ENCODE results near the gene SVEP1. TPM values are rescaled to one million over a fixed set of nuclear protein-coding genes. Genes with fewer than 3 reads are reported as not detected.
"Not testable (repeated sequence)": the region's sequence is repeated elsewhere in the genome, so short reads cannot be mapped to it uniquely, and the experiment has no call there.

SVEP1 gene
- total RNA-seq, 1 donor = not detected

- Histone ChIP-seq H3K9me3 (ENCODE audit: low read depth, low read length) (no peaks in the 10 kb centered on the region), H3K4me1 (ENCODE audit: insufficient read depth, low read length) (no peaks in the 10 kb centered on the region), H3K27me3 (ENCODE audit: insufficient read depth, low read length) (no peaks in the 10 kb centered on the region), H3K4me3 (ENCODE audit: low read length) (no peak overlapping the region)
These were observed 153.4 kb downstream of the SVEP1 start for GRCh38 chr9:110426052-110426709.

DNA sequence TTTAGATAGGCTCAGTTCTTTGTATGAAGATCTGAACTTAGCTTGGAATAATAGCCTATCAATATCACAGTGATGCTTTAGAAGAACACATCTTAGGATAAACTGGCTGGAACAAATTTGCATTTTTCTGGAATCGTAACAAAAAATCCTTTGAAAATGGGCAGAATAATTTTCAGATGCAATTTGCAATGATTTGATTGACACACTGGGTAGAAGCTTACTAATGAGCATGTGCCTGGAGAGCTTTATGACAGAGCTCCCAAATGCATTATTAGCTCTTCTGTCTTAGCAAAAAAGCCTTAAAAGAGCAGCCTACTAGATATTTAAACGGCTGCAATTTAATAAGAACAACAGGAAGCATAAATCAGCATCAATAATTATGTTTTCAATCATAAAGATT, 165.1 kb downstream of the SVEP1 start:
- no peaks in the 10 kb centered on the region for H3K27me3 ChIP-seq (ENCODE audit: insufficient read depth, low read length)
- H3K9me3 ChIP-seq (ENCODE audit: low read depth, low read length) = no peaks in the 10 kb centered on the region
- H3K4me1 ChIP-seq (ENCODE audit: insufficient read depth, low read length) = no peaks in the 10 kb centered on the region
- H3K4me3 ChIP-seq (ENCODE audit: low read length) = no peak overlapping the region

DNA sequence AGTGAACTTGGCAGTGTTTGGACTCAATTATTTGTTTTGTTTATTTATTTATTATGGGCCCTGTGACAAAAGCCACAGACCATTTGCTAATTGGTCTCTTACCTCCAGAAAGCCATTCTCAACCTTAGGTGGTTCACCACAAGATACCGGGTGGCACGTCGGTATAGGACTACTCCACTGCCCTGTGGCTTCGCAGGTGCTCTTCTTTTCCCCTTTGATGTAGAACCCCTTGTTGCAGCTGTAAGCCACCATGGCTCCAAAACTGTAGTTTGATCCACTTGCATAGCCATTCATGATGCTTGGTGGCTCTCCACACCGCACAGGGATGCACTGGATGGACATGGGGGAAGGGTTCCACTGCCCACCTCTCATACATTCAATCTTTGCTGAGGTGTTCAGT, 168.6 kb downstream of the SVEP1 start:
- no peaks in the 10 kb centered on the region for H3K9me3 ChIP-seq (ENCODE audit: low read depth, low read length)
- no peak overlapping the region for H3K4me3 ChIP-seq (ENCODE audit: low read length)
- H3K27me3 ChIP-seq (ENCODE audit: insufficient read depth, low read length) = no peaks in the 10 kb centered on the region
- H3K4me1 ChIP-seq (ENCODE audit: insufficient read depth, low read length) = no peaks in the 10 kb centered on the region

DNA sequence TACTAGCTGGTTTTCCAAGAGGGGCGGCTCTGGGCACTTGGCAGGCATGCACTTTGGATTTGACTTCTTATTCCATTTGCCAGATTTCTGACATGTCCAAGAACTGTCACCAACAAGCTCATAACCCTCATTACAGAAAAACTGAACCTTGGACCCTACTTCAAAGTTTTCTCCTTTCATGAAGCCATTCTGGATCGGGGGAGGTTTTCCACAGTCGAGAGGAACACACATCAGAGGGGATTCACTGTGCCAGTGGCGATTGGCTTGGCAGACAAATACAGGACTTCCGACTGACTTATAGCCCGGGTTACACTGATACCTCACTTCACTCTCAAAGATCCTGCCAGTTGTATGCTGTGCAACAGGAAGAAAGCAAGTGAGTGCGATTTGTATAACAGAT, 170.9 kb downstream of the SVEP1 start:
- Histone ChIP-seq H3K4me3 (ENCODE audit: low read length) (no peak overlapping the region), H3K27me3 (ENCODE audit: insufficient read depth, low read length) (peaks cover 2% of the 10 kb centered on the region), H3K9me3 (ENCODE audit: low read depth, low read length) (no peaks in the 10 kb centered on the region), H3K4me1 (ENCODE audit: insufficient read depth, low read length) (no peaks in the 10 kb centered on the region)

DNA sequence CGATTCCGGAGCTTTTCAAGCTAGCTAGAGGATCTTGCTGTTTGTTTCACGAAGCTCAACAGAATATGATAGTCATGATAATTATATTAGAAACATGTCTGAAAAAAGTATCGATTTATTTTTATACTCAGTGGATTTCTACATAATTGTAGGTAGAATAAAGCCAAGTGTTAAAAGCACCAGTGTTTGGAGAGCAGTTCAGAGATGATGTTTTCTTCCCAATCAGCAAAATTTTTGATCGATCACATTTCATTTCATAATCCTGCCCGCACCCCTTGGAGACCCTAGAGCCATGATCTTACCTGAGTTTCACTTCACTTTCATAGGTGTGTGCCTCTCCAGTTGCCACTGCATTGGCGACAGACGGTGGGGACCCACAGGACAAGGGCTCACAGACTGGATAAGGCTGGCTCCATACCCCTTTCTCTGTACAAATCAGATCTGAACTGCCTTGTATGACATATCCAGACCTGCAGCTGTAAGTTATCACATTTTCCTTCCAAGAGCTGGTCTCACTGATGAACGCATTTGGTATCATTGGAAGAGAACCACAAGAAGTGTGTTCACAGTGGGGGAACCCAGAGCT, 173.6 kb downstream of the SVEP1 start:
- Histone ChIP-seq H3K4me1 (ENCODE audit: insufficient read depth, low read length) (no peaks in the 10 kb centered on the region), H3K4me3 (ENCODE audit: low read length) (no peak overlapping the region), H3K27me3 (ENCODE audit: insufficient read depth, low read length) (peaks cover 2% of the 10 kb centered on the region), H3K9me3 (ENCODE audit: low read depth, low read length) (no peaks in the 10 kb centered on the region)

- no peaks in the 10 kb centered on the region for H3K9me3 ChIP-seq (ENCODE audit: low read depth, low read length)
- no peak overlapping the region for H3K4me3 ChIP-seq (ENCODE audit: low read length)
- H3K4me1 ChIP-seq (ENCODE audit: insufficient read depth, low read length) = no peaks in the 10 kb centered on the region
- peaks cover 2% of the 10 kb centered on the region for H3K27me3 ChIP-seq (ENCODE audit: insufficient read depth, low read length)
These were observed 175.1 kb downstream of the SVEP1 start for GRCh38 chr9:110404473-110404872.

DNA sequence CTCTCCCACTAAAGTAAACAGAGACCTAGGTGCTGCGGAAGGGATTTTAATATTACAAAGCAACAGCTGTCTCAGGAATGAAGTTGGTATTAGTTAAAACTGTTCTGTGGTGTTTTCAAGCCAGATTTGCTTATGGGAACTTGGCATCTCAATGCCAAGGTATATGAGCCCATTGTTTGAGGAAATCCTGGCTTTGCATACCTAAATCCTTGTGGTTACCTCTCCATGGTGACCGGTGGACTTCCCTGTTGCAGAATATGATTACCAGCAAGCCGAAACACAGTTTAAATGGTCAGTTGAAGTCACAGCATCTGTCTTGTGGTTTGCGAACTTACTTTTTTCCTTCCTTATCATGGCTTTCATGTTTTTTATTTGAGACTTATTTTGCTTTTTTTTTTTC, 179.6 kb downstream of the SVEP1 start:
- Histone ChIP-seq H3K9me3 (ENCODE audit: low read depth, low read length) (no peaks in the 10 kb centered on the region), H3K4me3 (ENCODE audit: low read length) (no peak overlapping the region), H3K27me3 (ENCODE audit: insufficient read depth, low read length) (peaks cover 2% of the 10 kb centered on the region), H3K4me1 (ENCODE audit: insufficient read depth, low read length) (no peaks in the 10 kb centered on the region)

- H3K9me3 ChIP-seq (ENCODE audit: low read depth, low read length); H3K4me1 ChIP-seq (ENCODE audit: insufficient read depth, low read length); H3K27me3 ChIP-seq (ENCODE audit: insufficient read depth, low read length); H3K4me3 ChIP-seq (ENCODE audit: low read length): not testable (repeated sequence)
These were observed 180.5 kb downstream of the SVEP1 start for GRCh38 chr9:110398992-110399391.

- no peak overlapping the region for H3K4me3 ChIP-seq (ENCODE audit: low read length)
These were observed 187.6 kb downstream of the SVEP1 start for GRCh38 chr9:110391826-110392485.

DNA sequence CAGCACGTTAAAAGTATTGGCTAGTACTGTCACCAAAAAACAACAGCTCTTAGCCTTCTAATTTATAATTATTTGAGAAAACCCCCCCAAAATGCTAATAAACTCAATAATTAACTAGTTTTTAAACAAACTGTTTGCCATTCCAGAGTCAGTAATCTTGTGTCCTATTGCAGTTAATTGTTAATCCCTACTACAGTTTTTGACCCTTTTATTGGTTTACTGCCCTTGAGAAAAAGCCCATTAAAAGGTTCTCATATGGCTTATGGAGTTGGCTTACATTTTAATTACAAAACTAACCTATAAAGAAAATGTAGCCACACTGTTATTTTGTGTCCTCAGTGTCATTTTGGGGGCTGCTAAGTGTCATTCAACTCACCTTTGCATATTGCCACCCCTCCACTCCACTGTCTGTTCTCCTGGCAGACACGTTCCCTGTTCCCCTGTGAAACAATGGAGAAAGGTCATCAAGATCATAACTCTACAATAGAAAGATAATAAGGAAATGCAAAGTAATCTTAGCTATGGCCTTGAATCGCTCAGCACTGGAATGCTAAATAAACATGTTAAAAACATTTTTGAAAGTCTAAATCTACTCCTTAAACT, 190.3 kb downstream of the SVEP1 start:
- Histone ChIP-seq H3K4me3 (ENCODE audit: low read length) (no peak overlapping the region), H3K27me3 (ENCODE audit: insufficient read depth, low read length) (no peaks in the 10 kb centered on the region), H3K4me1 (ENCODE audit: insufficient read depth, low read length) (no peaks in the 10 kb centered on the region), H3K9me3 (ENCODE audit: low read depth, low read length) (no peaks in the 10 kb centered on the region)

More at GRCh38 chr9:110391826-110392485, 187.6 kb downstream of the SVEP1 start:
- H3K9me3 ChIP-seq (ENCODE audit: low read depth, low read length) = no peaks in the 10 kb centered on the region
- H3K27me3 ChIP-seq (ENCODE audit: insufficient read depth, low read length) = no peaks in the 10 kb centered on the region
- H3K4me1 ChIP-seq (ENCODE audit: insufficient read depth, low read length) = no peaks in the 10 kb centered on the region

DNA sequence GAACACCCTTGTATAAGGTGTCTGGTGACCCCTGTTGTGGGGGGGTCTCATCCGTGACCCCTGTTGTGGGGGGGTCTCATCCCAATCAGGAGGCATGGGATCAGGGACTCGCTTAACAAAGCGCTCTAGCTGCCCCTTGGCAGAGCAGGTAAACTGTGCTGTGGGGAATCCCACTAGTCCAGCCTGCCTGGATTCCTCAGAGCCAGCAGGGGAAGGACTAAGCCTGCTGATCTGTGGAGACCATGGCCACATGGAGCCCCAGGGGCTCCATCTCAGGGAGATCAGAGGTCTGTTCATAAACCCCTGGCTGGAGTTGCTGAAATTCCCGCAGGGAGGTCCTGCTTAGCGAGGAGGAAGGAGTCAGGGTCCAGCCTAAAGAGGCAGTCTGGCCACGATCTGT, 196.1 kb downstream of the SVEP1 start:
- no peak overlapping the region for H3K4me3 ChIP-seq (ENCODE audit: low read length)
- no peaks in the 10 kb centered on the region for H3K27me3 ChIP-seq (ENCODE audit: insufficient read depth, low read length)
- no peaks in the 10 kb centered on the region for H3K9me3 ChIP-seq (ENCODE audit: low read depth, low read length)
- no peaks in the 10 kb centered on the region for H3K4me1 ChIP-seq (ENCODE audit: insufficient read depth, low read length)

DNA sequence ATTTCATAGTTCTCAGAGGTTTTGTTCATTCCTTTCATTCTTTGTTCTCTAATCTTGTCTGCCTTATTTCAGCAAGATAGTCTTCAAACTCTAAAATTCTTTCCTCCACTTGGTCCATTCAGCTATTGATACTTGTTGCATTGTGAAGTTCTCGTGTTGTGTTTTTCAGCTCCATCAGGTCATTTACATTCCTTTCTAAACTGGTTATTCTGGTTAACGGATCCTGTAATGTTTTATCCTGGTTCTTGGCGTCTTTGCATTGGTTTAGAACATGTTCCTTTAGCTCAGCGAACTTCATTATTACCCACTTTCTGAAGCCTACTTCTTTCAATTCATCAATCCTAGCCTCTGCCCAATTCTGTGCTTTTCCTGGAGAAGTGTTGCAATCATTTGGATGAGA, 196.8 kb downstream of the SVEP1 start:
- H3K9me3 ChIP-seq (ENCODE audit: low read depth, low read length) = no peaks in the 10 kb centered on the region
- no peak overlapping the region for H3K4me3 ChIP-seq (ENCODE audit: low read length)
- no peaks in the 10 kb centered on the region for H3K4me1 ChIP-seq (ENCODE audit: insufficient read depth, low read length)
- H3K27me3 ChIP-seq (ENCODE audit: insufficient read depth, low read length) = no peaks in the 10 kb centered on the region

GRCh38 chr9:110371411-110372007, 208.0 kb downstream of the SVEP1 start:
- peaks cover 3% of the 10 kb centered on the region for H3K27me3 ChIP-seq (ENCODE audit: insufficient read depth, low read length)
- no peak overlapping the region for H3K4me3 ChIP-seq (ENCODE audit: low read length)
- H3K9me3 ChIP-seq (ENCODE audit: low read depth, low read length) = no peaks in the 10 kb centered on the region
- no peaks in the 10 kb centered on the region for H3K4me1 ChIP-seq (ENCODE audit: insufficient read depth, low read length)

DNA sequence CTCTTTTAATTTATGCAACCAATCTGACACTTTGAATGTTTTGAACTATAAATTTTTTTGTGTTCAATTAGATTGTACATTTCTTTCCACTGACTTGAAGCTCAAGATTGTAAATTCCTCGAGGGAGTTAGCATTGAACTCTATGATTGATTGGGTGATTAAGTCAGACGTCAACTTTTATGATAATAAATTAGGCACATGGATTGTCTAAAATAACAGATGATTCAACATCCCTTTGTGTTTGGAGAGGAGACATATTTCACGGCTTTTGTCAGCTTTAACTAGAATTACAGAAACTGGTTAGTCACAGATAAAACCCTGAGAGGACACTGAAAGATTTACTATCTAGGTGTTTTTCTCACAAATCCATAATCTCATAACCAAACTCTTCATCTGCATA, 209.2 kb downstream of the SVEP1 start:
- no peak overlapping the region for H3K4me3 ChIP-seq (ENCODE audit: low read length)
- peaks cover 3% of the 10 kb centered on the region for H3K27me3 ChIP-seq (ENCODE audit: insufficient read depth, low read length)
- no peaks in the 10 kb centered on the region for H3K4me1 ChIP-seq (ENCODE audit: insufficient read depth, low read length)
- H3K9me3 ChIP-seq (ENCODE audit: low read depth, low read length) = no peaks in the 10 kb centered on the region

DNA sequence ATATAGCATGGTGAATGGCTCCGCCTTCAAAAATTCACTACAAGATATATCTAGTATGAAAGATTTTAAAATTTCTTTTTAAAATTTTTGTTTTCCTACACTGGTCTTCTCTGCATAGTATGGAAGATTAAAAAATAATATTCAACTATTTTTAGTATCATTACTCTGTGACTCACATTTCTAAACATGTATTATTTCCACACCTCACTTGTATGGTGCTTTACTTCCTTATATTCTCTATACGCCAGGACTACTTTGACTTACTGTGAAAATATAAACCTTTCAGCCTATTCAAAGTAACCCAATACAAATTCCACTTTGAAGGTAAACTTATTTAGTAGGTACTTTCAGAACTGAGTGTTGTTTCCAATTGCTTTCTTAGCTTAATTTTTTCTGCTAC, 215.1 kb downstream of the SVEP1 start:
- Histone ChIP-seq H3K4me1 (ENCODE audit: insufficient read depth, low read length) (no peaks in the 10 kb centered on the region), H3K9me3 (ENCODE audit: low read depth, low read length) (no peaks in the 10 kb centered on the region), H3K4me3 (ENCODE audit: low read length) (no peak overlapping the region), H3K27me3 (ENCODE audit: insufficient read depth, low read length) (peaks cover under 1% of the 10 kb centered on the region)

Measured in mononuclear cell (primary cell).